ENCODE measurements around the gene FKBP6.
"Not testable (repeated sequence)": the region's sequence is repeated elsewhere in the genome, so short reads cannot be mapped to it uniquely, and the experiment has no call there.

Gene FKBP6

DNA sequence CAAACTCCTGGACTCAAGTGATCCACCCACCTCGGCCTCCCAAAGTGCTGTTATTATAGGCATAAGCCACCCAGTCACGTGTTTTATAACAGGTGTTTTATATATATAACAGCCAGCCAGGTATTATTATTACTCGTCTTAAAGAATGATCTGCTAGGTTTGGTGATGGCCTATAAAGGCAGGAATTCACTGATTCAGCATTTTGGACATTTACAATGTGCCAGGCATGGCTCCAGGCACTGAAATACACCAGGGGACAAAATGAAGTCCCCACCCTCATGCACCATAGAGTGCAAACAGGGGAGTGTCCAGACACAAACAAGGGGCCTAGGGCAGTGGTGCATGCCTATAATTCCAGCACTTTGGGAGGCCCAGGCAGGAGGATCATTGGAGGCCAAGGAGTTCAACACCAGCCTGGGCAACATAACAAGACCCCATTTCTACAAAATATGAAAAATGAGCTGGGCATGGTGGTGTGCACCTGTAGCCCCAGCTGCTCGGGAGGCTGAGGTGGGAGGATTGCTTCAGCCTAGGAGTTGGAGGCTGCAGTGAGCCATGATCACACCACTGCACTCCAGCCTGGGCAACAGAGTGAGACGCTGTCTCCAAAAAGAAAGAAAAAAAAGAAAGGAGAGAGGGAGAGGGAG is 4.4 kb upstream of the FKBP6 start:
- H3K4me3 ChIP-seq (ENCODE audit: insufficient read depth, low read depth, low read length, poor library complexity, severe bottlenecking) = peak overlapping the region; percentile 35
- H3K36me3 ChIP-seq (ENCODE audit: control insufficient read depth, insufficient read depth, low read length); H3K4me1 ChIP-seq (ENCODE audit: control insufficient read depth, insufficient read depth, low read length, poor library complexity, severe bottlenecking); H3K27ac ChIP-seq (ENCODE audit: insufficient read depth, low read length, poor library complexity, severe bottlenecking); H3K9me3 ChIP-seq (ENCODE audit: control insufficient read depth, low read length); DNase-seq; H3K27me3 ChIP-seq (replicated peaks; ENCODE audit: control insufficient read depth, insufficient read depth, low read length, poor library complexity, severe bottlenecking): not testable (repeated sequence)

DNA sequence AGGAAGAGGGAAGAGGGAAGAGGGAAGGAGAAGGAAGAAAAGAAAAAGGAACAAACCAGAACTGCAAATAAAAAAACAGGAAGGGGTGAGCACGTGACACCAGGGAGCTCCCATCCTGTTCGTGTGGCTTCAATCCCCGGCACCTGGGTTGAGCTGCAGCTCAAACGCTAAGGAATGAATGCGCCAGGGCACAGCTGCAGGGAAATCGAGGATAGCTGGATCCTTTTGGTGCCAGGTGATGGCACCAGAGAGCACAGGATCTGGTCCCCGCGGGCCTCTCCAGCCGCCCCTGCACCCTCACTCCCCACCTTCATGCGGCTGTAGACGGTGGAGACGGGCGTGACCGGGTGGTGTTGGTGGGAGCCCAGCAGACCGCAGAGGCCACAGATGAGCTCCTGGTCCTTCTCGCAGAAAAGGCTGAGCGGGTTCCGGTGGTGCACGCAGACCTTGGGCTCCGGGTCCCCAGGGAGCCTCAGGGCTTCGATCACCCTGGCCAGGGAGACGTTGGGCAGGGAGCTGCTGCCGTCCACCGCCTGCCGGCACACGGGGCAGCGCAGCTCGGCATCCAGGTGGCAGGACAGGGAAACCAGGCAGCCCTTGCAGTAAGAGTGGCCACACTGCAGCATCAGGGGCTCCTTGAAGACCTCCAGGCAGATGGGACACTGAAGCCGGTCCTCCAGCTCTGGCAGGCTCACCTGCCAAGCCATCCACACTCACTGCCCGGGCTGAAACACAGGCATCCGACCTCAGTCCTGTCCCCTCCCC is 3.7 kb upstream of the FKBP6 start:
- not testable (repeated sequence) for H3K27me3 ChIP-seq (replicated peaks; ENCODE audit: control insufficient read depth, insufficient read depth, low read length, poor library complexity, severe bottlenecking); H3K4me1 ChIP-seq (ENCODE audit: control insufficient read depth, insufficient read depth, low read length, poor library complexity, severe bottlenecking); H3K36me3 ChIP-seq (ENCODE audit: control insufficient read depth, insufficient read depth, low read length); H3K27ac ChIP-seq (ENCODE audit: insufficient read depth, low read length, poor library complexity, severe bottlenecking); H3K9me3 ChIP-seq (ENCODE audit: control insufficient read depth, low read length)
- DNase-seq = peak in 2 of 3 donors; percentile 8 to 9
- H3K4me3 ChIP-seq (ENCODE audit: insufficient read depth, low read depth, low read length, poor library complexity, severe bottlenecking) = peak overlapping the region; percentile 35

DNA sequence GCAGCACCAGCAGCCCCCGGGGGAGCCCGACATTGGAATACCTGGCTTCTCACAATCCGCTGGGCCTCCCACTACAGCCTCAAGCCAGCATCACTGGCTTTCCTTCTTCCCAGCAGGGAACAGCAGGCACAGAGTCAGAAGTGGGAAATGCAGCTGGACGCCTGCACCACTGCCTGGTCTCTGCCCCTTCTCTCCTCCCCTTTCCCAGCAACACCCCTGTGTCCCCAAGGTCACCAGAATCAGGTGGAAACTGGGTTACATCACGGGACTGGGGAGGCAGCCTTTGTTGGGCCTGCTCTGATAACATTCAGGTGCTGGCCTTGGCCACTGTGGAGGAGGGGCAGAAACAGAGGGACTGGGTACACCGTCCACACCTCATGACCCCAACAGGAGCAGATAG is 2.5 kb upstream of the FKBP6 start:
- DNase-seq = not testable (repeated sequence)

DNA sequence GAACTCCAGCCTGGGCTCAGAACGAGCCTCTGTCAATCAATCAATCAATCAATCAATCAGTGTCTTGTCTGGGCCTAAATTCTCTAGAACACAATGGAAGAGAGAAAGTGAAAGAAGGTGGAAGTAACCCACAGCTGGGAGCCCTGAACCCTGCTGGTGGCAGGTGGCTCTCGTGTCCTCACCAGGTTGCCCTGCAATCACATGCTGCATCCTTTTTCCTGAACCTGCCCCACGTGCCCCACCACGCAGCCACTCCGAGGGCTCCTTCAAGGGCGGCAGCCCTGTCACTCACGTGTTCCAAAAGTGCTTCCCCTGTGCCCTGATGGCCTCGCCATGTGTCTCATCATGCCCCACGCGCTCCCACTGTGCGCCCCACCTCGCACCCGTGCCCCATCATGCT is 512 bp upstream of the FKBP6 start:
- H3K9me3 ChIP-seq (ENCODE audit: control insufficient read depth, low read length); H3K4me3 ChIP-seq (ENCODE audit: insufficient read depth, low read depth, low read length, poor library complexity, severe bottlenecking); H3K27ac ChIP-seq (ENCODE audit: insufficient read depth, low read length, poor library complexity, severe bottlenecking); H3K27me3 ChIP-seq (replicated peaks; ENCODE audit: control insufficient read depth, insufficient read depth, low read length, poor library complexity, severe bottlenecking); DNase-seq; H3K4me1 ChIP-seq (ENCODE audit: control insufficient read depth, insufficient read depth, low read length, poor library complexity, severe bottlenecking); H3K36me3 ChIP-seq (ENCODE audit: control insufficient read depth, insufficient read depth, low read length): not testable (repeated sequence)

More for the DNA sequence above, 2.5 kb upstream of the FKBP6 start:
- H3K36me3 ChIP-seq (ENCODE audit: control insufficient read depth, insufficient read depth, low read length); H3K27me3 ChIP-seq (replicated peaks; ENCODE audit: control insufficient read depth, insufficient read depth, low read length, poor library complexity, severe bottlenecking); H3K9me3 ChIP-seq (ENCODE audit: control insufficient read depth, low read length); H3K4me1 ChIP-seq (ENCODE audit: control insufficient read depth, insufficient read depth, low read length, poor library complexity, severe bottlenecking); H3K27ac ChIP-seq (ENCODE audit: insufficient read depth, low read length, poor library complexity, severe bottlenecking); H3K4me3 ChIP-seq (ENCODE audit: insufficient read depth, low read depth, low read length, poor library complexity, severe bottlenecking): not testable (repeated sequence)

DNA sequence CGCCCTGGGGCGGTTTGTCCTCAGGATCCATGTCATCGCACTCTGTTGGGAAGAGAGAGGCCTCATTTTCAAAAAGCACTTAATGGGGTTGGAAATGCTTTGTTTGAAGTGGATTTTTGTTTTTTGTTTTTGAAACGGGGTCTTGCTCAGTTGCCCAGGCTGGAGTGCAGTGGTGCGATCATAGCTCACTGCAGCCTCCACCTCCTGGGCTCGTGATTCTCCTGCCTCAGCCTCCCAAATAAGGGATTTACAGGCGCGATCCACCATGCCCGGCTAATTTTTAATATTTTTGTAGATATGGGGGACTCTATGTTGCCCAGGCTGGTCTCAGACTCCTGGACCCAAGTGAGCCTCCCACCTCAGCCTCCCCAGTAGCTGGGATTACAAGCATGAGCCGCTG is 735 bp downstream of the FKBP6 start:
- no peak for DNase-seq
- H3K36me3 ChIP-seq (ENCODE audit: control insufficient read depth, insufficient read depth, low read length) = no peaks in the 10 kb centered on the region
- H3K4me1 ChIP-seq (ENCODE audit: control insufficient read depth, insufficient read depth, low read length, poor library complexity, severe bottlenecking) = peaks cover 4% of the 10 kb centered on the region
- no peaks in the 10 kb centered on the region for H3K9me3 ChIP-seq (ENCODE audit: control insufficient read depth, low read length)
- H3K27ac ChIP-seq (ENCODE audit: insufficient read depth, low read length, poor library complexity, severe bottlenecking) = no peak overlapping the region
- no peaks in the 10 kb centered on the region for H3K27me3 ChIP-seq (replicated peaks; ENCODE audit: control insufficient read depth, insufficient read depth, low read length, poor library complexity, severe bottlenecking)
- no peak overlapping the region for H3K4me3 ChIP-seq (ENCODE audit: insufficient read depth, low read depth, low read length, poor library complexity, severe bottlenecking)

DNA sequence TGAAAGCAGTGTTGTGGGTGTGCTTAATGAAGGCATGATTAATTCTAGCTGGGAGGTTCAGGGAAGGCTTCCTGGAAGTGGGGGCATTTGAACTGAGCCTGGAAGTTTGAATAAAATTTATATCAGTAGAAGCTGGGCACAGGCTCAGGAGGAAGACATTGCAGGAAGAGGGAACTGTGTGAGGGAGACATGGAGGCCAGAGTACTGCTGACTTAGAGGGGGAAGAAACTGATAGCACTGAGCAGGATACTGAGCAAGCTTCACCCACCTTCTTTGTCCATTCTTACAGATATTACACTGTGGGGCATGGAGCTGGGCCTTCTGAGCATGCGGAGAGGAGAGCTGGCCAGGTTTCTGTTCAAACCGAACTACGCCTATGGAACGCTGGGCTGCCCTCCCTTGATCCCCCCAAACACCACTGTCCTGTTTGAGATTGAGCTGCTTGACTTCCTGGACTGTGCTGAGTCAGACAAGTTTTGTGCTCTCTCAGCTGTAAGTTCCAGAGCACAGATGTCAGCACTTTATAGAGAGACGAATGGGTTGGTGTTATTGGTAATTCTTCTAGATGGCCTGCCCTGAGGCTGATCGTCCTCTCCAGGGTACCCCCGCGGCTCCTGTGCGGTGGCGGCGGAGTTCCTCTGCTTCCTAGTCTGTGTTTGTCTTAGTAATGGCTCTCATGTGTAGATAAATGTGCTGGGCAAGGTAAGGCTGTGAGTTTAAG is 2.1 kb downstream of the FKBP6 start:
- no peaks in the 10 kb centered on the region for H3K4me1 ChIP-seq (ENCODE audit: control insufficient read depth, insufficient read depth, low read length, poor library complexity, severe bottlenecking)
- no peak overlapping the region for H3K4me3 ChIP-seq (ENCODE audit: insufficient read depth, low read depth, low read length, poor library complexity, severe bottlenecking)
- no peak for DNase-seq
- H3K27ac ChIP-seq (ENCODE audit: insufficient read depth, low read length, poor library complexity, severe bottlenecking) = no peak overlapping the region
- H3K27me3 ChIP-seq (replicated peaks; ENCODE audit: control insufficient read depth, insufficient read depth, low read length, poor library complexity, severe bottlenecking) = no peaks in the 10 kb centered on the region
- no peaks in the 10 kb centered on the region for H3K9me3 ChIP-seq (ENCODE audit: control insufficient read depth, low read length)
- H3K36me3 ChIP-seq (ENCODE audit: control insufficient read depth, insufficient read depth, low read length) = no peaks in the 10 kb centered on the region

DNA sequence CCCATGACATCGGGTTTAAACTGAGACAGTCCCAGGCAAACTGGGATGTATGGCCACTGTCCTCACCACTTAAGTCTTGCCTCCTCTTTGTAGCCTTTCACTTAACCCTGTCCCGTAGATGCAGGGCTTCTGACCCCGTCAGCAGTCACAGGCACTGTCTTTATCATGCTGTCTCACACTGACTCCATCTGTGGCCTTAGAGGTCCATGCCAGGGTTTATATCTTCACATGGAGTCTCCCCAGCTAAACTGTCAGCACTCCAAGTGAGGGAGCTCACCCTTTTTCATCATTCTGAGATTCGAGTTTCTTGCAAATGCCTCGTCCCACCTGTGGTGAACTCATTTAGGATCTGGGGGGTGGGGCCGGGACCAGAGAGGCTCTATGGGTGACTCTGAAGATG is 2.8 kb downstream of the FKBP6 start:
- Histone ChIP-seq H3K4me1 (ENCODE audit: control insufficient read depth, insufficient read depth, low read length, poor library complexity, severe bottlenecking) (no peaks in the 10 kb centered on the region), H3K36me3 (ENCODE audit: control insufficient read depth, insufficient read depth, low read length) (no peaks in the 10 kb centered on the region), H3K9me3 (ENCODE audit: control insufficient read depth, low read length) (no peaks in the 10 kb centered on the region), H3K27ac (ENCODE audit: insufficient read depth, low read length, poor library complexity, severe bottlenecking) (no peak overlapping the region), H3K4me3 (ENCODE audit: insufficient read depth, low read depth, low read length, poor library complexity, severe bottlenecking) (no peak overlapping the region), H3K27me3 (replicated peaks; ENCODE audit: control insufficient read depth, insufficient read depth, low read length, poor library complexity, severe bottlenecking) (no peaks in the 10 kb centered on the region)
- DNase-seq = no peak

DNA sequence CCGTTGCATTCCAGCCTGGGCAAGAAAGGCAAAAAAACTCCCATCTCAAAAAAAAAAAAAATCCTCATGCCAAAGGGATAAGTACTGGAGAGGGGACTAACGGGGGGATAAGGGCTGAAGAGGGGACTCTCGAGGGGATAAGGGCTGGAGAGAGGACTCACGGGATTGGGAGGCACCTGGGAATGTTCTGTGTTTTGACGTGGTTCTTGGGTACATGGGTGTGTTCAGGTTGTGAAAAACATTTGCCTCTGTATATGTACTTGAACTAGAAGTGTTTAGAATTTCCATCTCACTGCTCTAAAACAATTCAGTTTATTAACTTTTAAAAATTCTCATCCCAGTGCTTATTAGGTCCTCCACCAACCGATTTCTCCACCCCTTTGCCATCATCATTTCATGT is 4.5 kb downstream of the FKBP6 start:
- no peaks in the 10 kb centered on the region for H3K4me1 ChIP-seq (ENCODE audit: control insufficient read depth, insufficient read depth, low read length, poor library complexity, severe bottlenecking)
- H3K27me3 ChIP-seq (replicated peaks; ENCODE audit: control insufficient read depth, insufficient read depth, low read length, poor library complexity, severe bottlenecking) = no peaks in the 10 kb centered on the region
- H3K4me3 ChIP-seq (ENCODE audit: insufficient read depth, low read depth, low read length, poor library complexity, severe bottlenecking) = no peak overlapping the region
- no peak overlapping the region for H3K27ac ChIP-seq (ENCODE audit: insufficient read depth, low read length, poor library complexity, severe bottlenecking)
- no peaks in the 10 kb centered on the region for H3K36me3 ChIP-seq (ENCODE audit: control insufficient read depth, insufficient read depth, low read length)
- no peak for DNase-seq
- H3K9me3 ChIP-seq (ENCODE audit: control insufficient read depth, low read length) = no peaks in the 10 kb centered on the region

DNA sequence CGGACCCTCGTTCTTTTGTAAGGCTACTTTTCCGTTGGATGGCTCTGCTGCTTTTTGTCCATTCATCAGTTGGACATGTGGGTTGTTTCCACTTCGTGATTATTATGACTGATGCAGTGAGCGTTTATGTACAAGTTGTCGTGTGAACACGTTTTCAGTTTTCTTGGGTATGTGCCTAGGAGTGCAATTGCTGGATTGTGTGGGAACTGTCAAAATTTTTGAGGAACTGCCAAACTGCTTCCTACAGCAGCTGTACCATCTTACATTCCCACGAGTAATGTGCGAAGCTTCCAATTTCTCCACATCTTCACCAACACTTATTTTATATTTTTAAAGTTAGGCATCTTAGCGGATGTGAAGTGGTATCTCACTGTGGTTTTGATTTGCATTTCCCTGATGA is 10.4 kb downstream of the FKBP6 start:
- DNase-seq = no peak
- no peak overlapping the region for H3K27ac ChIP-seq (ENCODE audit: insufficient read depth, low read length, poor library complexity, severe bottlenecking)
- no peaks in the 10 kb centered on the region for H3K4me1 ChIP-seq (ENCODE audit: control insufficient read depth, insufficient read depth, low read length, poor library complexity, severe bottlenecking)
- H3K4me3 ChIP-seq (ENCODE audit: insufficient read depth, low read depth, low read length, poor library complexity, severe bottlenecking) = no peak overlapping the region
- no peaks in the 10 kb centered on the region for H3K27me3 ChIP-seq (replicated peaks; ENCODE audit: control insufficient read depth, insufficient read depth, low read length, poor library complexity, severe bottlenecking)
- H3K36me3 ChIP-seq (ENCODE audit: control insufficient read depth, insufficient read depth, low read length) = no peaks in the 10 kb centered on the region
- no peaks in the 10 kb centered on the region for H3K9me3 ChIP-seq (ENCODE audit: control insufficient read depth, low read length)

DNA sequence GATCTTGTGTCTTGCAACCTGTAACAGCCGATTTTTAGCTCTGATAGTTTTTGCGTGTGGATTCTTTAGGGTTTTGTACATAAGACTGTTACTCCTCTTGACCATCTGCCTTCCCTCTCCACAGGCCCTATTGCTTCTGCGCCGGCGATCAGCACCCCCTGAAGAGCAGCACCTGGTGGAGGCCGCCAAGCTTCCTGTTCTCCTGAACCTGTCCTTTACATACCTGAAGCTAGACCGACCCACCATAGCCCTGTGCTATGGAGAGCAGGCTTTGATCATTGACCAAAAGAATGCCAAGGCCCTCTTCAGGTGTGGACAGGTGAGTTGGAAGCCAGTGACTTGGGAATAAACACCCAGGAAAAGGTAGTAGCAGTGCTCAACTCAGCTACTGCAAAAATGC is 12.6 kb downstream of the FKBP6 start:
- H3K4me1 ChIP-seq (ENCODE audit: control insufficient read depth, insufficient read depth, low read length, poor library complexity, severe bottlenecking) = no peaks in the 10 kb centered on the region
- no peaks in the 10 kb centered on the region for H3K27me3 ChIP-seq (replicated peaks; ENCODE audit: control insufficient read depth, insufficient read depth, low read length, poor library complexity, severe bottlenecking)
- H3K9me3 ChIP-seq (ENCODE audit: control insufficient read depth, low read length) = no peaks in the 10 kb centered on the region
- no peaks in the 10 kb centered on the region for H3K36me3 ChIP-seq (ENCODE audit: control insufficient read depth, insufficient read depth, low read length)
- no peak for DNase-seq
- H3K4me3 ChIP-seq (ENCODE audit: insufficient read depth, low read depth, low read length, poor library complexity, severe bottlenecking) = no peak overlapping the region
- no peak overlapping the region for H3K27ac ChIP-seq (ENCODE audit: insufficient read depth, low read length, poor library complexity, severe bottlenecking)
